GM21526 (cell line): Measurements from ENCODE around the gene NUMBL.
"Not testable (repeated sequence)": the region's sequence is repeated elsewhere in the genome, so short reads cannot be mapped to it uniquely, and the experiment has no call there.

Source experiments
- ATAC-seq: cut with Tn5 transposase; IDR thresholded peaks from one replicate; pipeline ENCODE4 v1.9.1; 2021; ENCODE audit warnings: moderate library complexity; ENCODE audit not compliant: unreplicated experiment, low FRiP score

Gene NUMBL

DNA sequence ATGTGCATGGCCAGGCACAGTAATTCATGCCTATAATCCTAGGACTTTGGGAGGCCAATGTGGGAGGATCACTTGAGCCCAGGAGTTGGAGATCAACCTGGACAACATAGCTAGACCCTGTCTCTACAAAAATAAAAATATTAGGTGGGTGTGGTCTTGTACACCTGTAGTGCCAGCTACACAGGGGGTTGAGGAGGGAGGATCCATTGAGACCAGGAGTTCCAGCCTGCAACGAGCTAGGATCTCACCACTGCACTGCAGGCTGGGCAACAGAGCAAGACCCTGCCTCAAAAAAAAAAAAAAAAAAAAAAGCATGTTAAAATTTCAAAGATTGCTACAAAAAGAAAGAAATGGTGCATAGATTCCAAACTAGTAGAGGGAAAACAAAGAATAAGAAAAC is 52.1 kb downstream of the NUMBL start:
- no peak for ATAC-seq

DNA sequence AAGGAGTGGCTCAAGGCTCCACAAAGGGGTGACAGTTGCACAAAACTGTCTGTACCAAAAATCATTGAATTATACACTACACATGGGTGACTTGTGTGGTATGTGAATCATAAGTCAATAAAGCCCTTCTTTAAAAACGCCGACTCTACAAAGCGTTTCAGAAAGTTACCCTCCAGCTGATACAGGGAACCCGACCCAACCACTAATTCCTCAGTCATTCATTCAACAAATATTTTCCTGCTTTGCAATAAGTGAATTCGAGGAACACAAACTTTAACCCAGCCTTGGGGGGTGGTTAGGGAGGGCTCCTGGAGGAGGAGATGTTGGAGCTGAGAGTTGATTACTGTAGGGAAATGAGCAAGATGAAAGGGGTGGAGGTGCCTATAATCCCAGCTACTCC is 57.2 kb downstream of the NUMBL start:
- no peak for ATAC-seq

DNA sequence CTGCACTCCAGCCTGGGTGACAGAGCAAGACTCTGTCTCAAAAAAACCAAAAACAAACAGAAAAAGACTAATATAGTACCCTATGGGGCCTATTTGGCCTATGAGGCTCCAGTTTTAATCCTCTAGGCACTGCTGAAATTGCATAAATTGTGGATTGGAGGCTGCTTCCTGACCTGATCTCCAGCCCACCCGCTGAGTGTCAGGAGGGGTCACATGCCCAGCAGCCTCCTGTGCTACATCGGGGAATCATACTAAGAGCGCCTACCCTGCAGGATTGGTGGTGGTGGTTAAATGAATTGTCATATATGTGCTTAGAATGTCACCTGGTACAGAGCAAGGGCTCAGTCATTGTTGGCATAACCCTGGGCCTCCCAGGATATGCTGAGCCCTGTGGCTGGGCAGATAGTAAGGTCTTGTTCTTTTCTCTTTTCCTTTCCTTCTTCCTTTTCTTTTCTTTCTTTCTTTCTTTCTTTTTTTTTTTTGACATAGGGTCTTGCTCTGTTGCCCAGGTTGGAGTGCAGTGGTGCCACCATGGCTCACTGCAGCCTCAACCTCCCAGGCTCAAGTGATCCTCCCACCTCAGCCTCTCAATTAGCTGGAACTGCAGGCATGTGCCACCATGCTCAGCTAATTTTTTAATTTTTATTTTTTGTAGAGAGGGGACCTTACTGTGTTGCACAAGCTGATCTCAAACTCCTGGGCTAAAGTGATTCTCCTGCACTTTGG is 58.0 kb downstream of the NUMBL start:
- no peak for ATAC-seq

DNA sequence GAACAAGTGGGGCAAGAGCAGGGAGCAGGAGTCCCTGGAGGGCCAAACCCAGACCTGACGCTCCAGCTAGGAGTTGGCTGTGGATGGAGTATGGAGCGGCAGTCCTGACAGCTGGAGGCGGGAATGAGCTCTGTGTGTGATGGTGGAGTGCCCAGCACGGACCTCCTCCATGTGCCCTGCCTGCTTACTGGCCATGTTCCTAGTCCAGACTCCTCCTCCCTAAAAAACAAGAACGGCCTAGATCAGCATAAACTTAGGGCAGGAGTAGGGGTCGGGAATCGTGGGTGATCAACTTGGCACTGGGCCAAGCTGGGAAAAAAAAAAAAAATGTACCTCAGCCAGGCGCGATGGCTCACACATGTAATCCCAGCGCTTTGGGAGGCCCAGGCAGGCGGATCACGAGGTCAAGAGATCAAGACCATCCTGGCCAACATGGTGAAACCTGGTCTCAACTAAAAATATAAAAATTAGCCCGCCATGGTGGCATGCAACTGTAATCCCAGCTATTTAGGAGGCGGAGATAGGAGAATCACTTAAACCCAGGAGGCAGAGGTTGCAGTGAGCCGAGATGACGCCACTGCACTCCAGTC is 59.8 kb downstream of the NUMBL start:
- ATAC-seq, result no peak

DNA sequence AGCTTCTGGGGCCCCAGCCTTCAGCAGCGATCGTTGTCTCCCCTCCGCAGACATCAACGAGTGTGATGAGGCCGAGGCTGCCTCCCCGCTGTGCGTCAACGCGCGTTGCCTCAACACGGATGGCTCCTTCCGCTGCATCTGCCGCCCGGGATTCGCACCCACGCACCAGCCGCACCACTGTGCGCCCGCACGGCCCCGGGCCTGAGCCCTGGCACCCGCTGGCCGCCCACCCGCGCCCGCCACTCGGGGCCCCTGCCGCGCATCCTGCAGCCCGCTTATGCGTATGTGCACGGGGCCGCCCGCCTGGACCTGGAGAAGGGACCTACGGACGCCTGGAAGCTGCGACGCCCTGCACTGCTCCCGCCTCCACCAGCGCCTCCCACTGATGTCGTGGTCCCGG is 61.1 kb downstream of the NUMBL start:
- ATAC-seq, result no peak

DNA sequence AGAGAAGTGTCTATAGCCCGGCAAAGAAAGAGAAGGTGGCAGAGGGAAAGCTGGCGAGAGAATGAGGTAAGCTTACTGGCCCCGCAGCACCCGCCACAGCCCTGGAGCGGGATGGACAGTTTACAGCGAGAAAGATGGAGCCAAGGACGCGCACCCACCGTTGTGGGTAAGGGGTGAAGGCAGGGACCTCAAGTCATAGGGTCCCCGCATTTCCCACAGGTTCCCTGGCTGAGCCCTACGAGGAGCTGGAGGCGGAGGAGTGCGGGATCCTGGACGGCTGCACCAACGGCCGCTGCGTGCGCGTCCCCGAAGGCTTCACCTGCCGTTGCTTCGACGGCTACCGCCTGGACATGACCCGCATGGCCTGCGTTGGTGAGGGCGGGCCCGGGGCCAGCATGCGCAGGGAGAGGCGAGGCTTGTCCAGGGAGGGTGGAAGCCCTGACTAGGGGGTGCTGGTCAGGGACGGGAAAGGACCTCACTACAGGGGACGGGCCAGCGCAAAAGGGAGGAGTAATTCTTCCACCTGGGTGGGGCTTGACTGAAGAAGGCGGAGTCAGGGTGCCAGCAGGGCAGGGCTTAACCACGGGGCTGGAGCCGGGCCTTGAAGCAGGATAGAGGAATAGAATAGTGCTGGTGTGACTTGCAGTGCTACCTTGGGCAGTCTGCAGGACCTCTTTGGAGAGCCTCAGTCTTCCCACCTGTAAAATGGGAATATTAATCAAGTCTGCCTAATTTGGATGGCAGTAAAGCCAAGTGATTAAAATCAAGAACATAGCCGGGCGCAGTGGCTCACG is 62.8 kb downstream of the NUMBL start:
- no peak for ATAC-seq

DNA sequence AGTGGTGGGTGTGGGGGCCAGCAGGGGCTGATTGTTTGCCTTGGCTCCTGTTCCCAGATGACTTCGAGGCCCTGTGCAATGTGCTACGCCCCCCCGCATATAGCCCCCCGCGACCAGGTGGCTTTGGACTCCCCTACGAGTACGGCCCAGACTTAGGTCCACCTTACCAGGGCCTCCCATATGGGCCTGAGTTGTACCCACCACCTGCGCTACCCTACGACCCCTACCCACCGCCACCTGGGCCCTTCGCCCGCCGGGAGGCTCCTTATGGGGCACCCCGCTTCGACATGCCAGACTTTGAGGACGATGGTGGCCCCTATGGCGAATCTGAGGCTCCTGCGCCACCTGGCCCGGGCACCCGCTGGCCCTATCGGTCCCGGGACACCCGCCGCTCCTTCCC is 63.5 kb downstream of the NUMBL start:
- ATAC-seq, result no peak

DNA sequence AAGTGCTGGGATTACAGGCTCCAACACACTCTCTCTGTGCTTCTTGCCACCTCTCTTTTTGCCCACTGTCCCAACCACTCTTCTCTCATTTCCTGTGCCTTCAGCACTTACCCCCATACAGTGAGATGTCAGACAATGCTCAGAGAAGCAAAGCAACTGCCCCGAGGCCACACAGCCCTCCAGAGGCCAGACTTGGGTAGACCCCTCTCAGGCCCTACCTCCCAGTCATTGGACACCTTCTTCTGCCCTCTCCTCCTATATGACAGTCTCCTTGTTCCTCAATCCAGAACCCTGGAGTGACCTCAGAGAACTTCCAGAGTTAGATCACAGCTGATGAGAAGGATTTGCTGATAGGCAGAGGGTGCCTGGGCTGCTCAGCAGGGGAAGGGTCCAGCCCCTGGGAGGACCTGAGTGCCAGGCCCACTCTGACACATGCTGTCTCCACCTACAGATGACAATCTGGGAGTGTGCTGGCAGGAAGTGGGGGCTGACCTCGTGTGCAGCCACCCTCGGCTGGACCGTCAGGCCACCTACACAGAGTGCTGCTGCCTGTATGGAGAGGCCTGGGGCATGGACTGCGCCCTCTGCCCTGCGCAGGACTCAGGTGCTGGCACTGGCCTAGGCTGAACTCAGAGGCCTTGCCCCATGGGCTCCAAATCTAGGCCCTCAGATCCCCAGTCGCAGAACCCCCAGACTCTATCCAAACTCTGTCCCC is 64.9 kb downstream of the NUMBL start:
- no peak for ATAC-seq

DNA sequence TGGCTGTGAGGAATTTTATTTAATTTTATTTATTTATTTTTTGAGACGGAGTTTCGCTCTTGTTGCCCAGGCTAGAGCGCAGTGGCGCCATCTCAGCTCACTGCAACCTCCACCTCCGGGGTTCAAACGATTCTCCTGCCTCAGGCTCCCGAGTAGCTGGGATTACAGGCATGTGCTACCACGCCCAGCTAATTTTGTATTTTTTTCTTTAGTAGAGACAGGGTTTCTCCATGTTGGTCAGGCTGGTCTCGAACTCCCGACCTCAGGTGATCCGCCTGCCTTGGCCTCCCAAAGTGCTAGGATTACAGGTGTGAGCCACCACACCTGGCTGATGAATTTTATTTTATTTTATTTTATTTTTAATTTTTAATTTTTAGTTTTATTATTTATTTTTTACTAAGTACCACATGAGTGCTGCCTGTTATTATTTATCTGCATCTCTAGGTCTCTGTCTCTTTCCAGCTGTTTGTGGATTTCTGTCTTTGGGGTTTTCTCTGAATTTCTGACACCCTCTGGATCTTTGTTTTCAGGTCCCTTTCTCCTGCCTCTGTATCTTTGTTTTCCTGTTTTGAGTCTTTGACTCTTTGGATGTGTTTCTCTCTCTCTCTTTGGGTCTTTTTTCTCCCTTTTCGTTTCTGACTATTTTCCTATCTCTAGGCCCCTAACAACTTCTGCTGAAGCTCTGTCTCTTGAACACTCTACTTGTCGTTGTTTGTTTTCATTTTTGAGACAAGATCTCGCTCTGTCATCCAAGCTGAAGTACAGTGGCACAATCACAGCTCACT is 65.9 kb downstream of the NUMBL start:
- ATAC-seq, result not testable (repeated sequence)

DNA sequence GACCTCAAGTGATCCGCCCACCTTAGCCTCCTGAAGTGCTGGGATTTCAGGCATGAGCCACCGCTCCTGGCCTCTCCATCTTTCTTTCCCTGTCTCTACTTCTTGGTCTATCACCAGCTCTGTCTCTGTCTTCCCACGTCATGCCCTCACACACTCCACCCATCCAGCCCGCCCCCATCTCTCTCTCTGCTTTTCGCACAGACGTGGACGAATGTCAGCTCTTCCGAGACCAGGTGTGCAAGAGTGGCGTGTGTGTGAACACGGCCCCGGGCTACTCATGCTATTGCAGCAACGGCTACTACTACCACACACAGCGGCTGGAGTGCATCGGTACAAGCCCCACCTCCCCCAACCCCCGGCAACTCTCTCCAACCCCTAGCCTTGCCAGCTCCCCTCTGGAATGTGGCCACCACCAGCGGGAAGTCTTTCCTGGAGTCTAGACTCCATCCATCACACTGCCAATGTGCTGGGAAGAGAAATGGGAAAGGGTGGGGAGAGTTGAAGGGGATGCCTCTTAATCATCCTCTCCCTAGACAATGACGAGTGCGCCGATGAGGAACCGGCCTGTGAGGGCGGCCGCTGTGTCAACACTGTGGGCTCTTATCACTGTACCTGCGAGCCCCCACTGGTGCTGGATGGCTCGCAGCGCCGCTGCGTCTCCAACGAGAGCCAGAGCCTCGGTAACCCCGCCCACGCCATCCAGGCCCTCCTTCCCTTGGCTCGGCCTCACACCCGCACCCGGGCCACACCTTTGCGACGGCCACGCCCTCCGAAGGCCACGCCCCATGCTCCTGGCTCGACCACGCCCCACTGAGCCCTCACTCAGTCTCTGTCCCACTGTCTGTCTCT is 66.8 kb downstream of the NUMBL start:
- no peak for ATAC-seq

DNA sequence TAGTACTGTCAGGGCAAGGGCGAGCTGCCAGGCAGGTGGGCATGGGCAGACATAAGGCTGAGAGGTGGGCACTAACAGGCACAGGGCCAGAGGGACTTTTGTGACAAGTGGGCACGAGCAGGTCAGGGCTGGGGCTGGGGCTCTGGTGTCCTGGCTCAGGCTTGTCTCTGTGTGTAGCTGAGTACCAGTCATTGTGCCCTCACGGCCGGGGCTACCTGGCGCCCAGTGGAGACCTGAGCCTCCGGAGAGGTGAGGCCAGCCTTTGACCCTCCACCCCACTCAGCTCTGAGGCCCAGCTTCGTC is 67.7 kb downstream of the NUMBL start:
- no peak for ATAC-seq

DNA sequence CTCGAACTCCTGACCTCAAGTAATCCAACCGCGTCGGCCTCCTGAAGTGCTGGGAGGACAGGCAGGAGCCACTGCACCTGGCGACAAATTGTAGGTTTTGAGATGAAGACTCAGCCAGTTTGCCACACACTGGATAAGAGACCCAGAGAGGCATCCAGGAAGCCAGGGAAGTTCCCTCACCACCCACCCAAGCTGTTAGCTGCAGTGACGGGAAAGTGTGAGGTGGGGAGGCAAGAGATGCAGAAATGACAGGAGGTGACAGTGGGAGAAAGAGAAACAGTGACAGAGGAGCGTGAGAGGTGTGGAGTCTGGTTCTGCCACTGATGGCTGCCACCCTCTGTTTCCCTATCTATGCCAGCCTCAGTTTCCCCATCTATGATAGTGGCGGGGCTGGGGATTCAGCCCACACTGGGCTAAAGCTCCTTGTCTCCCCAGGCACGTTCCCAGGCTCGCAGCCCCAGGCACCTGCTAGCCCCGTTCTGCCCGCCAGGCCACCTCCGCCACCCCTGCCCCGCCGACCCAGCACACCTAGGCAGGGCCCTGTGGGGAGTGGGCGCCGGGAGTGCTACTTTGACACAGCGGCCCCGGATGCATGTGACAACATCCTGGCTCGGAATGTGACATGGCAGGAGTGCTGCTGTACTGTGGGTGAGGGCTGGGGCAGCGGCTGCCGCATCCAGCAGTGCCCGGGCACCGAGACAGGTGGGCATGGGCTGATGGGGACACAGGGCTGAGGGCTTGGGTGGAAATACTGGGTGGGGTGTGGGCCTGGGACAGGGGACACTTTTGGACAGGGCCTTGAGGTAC is 68.3 kb downstream of the NUMBL start:
- no peak for ATAC-seq

DNA sequence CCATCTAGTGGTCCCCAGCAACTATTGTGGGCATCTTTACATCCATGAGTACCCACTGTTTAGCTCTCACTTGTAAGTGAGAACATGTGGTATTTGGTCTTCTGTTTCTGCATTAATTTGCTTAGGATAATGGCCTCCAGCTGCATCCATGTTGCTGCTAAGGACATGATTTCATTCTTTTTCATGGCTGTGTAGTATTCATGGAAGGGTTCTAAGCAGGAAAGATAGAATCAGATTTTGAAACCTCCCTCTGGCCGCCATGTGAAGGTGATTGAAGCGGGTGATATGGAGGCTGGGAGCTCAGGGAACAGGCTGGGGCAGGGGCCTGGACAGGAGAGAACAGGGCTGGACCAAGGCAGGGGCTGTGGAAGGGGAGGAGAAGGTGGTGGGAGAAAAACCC is 69.2 kb downstream of the NUMBL start:
- ATAC-seq, result no peak

DNA sequence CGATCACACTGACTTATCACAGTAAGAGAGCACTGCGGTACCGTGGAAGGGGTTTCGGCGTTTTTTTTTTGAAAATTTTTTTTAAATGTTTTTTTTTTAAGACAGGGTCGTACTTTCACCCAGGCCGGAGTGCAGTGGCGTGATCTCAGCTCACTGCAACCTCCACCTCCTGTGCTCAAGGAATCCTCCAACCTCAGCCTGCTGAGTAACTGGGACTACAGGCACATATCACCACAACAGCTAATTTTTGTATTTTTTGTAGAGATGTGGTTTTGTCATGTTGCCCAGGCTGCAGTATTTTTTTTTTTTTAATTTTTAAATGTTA is 70.3 kb downstream of the NUMBL start:
- ATAC-seq, result no peak

DNA sequence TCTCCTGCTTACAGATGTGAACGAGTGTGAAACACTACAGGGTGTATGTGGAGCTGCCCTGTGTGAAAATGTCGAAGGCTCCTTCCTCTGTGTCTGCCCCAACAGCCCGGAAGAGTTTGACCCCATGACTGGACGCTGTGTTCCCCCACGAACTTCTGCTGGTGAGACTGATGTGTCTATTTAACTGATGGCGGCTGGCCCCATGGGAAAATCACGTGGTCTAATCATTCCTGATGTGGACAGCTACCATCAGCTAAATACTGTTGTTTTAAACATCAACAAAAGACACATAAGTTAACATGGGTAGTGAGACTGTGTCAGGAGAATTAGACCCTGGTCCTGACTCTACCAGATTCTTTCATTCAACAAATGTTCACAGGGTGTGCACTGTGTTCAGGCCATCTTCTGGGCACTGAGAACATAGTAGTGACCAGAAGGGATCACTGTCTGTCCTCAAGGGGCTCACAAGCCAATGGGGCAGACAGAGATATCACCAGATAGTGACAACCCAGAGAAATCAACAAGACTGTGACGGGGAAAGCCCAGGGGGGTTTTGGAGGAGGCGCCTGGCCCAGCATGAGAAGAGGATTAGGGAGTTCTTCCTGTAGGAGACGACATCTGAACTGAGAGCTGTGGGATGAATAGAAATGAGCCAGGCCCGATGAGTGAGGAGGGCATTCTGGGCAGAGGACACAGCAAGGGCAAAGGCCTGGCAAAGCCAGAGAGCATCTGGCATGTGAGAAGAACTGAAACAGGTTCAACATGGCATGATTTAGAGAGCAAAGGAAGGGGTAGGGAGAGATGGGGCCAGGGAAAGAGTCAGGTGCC is 70.9 kb downstream of the NUMBL start:
- ATAC-seq, result no peak

DNA sequence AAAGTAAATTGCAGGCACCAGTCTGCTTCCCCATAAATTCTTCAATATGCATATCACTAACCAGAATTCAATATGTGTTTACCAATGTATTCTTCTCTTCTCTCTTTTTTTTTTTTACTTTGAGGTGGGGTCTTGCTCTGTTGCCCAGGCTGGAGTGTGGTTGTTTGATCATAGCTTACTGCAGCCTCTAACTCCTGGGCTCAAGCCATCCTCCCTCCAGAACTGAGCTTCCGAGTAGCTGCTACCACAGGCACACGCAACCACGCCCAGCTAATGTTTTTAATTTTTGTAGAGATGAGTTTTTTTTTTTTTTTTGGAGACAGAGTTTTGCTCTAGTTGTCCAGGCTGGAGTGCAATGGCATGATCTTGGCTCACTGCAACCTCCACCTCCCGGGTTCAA is 72.5 kb downstream of the NUMBL start:
- ATAC-seq, result no peak

DNA sequence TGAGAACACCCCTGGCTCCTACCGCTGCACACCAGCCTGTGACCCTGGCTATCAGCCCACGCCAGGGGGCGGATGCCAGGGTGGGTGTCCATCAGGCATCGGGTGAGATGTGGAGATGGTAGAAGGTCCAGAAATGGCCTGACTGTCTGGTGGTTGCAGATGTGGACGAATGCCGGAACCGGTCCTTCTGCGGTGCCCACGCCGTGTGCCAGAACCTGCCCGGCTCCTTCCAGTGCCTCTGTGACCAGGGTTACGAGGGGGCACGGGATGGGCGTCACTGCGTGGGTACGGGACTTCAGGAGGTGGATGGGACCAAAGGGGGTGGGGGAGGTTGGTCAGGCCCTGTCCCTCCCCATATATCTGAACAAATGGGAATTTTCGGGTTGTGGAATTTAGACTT is 73.5 kb downstream of the NUMBL start:
- ATAC-seq, result no peak

DNA sequence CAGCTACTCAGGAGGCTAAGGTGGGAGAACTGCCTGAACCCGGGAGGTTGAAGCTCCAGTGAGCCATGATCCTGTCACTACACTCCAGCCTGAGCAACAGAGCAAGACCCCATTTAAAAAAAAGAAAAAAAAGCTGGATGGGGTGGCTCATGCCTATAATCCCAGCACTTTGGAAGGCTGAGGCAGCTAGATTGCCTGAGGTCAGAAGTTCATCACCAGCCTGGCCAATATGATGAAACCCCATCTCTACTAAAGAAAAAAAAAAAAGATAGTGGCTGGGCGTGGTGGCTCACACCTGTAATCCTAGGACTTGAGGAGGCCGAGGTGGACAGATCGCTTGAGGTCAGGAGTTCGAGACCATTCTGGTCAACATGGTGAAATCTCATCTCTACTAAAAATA is 74.3 kb downstream of the NUMBL start:
- ATAC-seq, result no peak
